NCI-H1092 treated with DMSO at 0.1 percent for 48 hours (cell line): ENCODE measurements around the gene XYLT1.

Experiments
- DNase-seq: peaks from one replicate; lab custom pipeline; 2025; lab: John Stamatoyannopoulos, UW

The XYLT1 gene

GRCh38 chr16:17286443-17286842 is 184.3 kb downstream of the XYLT1 start:
- no peak for DNase-seq

DNA sequence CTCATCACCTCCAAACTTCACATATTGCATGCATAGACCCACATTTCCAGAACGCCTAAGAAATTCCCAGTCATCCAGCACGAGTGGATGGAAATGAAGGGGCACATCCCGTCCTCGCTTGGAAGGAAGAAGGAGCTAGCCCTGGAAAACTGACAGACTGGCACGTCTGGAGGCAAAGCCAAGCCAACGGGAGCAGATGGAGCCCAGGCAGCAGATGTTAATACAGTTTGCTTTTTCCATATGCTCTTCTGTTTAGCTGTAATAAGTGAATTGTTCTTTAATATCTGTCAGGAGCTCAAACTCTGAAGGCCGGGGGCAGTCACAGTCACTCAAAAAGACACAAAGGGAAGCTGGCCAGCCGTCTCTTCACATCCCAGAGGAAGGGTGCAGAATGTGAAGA is 187.7 kb downstream of the XYLT1 start:
- no peak for DNase-seq

- DNase-seq = no peak
These were observed 188.5 kb downstream of the XYLT1 start for GRCh38 chr16:17282247-17282646.

GRCh38 chr16:17281052-17281451 is 189.7 kb downstream of the XYLT1 start:
- no peak for DNase-seq

DNA sequence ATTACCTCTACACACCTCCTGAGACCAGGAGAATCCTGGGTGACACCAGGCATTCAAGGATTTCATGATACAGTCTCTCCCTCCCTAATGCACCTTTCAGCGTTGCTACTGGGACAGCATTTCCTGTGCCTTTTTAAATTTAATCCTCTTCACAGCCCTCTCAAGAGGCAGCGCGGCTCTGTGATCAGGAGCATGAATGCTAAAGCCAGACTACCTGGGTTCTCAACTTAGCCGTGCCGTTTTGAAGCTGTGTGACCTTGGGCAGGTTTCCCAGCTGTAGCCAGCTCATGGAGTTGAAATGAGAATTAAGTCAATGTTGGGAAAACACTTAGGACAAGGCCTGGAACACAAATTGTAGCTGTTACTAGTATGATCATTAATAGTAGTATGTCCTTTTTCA is 191.8 kb downstream of the XYLT1 start:
- no peak for DNase-seq

GRCh38 chr16:17277981-17278381 is 192.8 kb downstream of the XYLT1 start:
- peak; percentile 18 for DNase-seq

GRCh38 chr16:17276610-17277009 is 194.2 kb downstream of the XYLT1 start:
- DNase-seq = no peak

GRCh38 chr16:17276010-17276530 is 194.7 kb downstream of the XYLT1 start:
- DNase-seq = no peak

DNA sequence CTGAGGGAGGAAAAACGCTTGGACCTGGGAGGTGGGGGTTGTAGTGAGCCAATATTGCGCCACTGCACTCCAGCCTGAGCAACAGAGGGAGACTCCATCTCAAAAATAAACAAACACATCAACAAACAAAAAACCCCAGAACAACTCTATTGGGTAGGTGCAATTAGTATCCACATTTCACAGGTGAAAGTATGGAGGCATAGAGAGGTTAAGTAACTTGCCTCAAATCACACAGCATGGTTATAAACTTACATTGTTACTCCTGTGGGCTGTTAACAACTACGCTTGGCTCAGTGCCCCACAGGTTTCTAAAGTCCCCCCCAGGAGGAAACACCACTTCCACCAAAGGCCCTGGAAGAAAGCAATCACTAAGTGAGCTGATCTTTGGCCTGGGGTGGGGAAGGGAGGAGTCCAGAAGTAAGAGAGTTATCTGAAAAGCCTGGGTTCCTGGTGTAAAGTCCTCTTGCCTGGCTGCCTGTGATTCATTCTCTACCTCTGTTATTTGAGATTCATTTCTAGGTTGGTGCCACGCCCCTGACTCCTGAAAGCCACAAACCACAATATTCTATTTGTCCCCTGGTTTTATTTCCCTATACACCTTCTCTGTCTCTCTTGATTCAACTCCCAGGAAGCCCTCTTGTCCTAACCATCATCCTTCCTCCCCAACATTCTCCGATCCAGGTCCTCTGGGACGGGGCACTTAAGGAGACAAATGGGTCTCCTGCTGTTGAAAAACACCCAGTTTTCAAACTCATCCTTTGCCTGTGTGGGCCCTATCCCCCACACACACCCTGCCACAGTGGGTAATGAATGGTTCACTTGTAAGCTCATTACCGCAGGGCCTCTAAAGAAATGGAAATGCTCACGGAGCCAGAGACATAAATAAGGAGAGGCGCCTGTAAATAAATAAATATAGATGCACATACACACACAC is 195.4 kb downstream of the XYLT1 start:
- no peak for DNase-seq

- no peak for DNase-seq
These were observed 197.6 kb downstream of the XYLT1 start for GRCh38 chr16:17273142-17273561.

DNA sequence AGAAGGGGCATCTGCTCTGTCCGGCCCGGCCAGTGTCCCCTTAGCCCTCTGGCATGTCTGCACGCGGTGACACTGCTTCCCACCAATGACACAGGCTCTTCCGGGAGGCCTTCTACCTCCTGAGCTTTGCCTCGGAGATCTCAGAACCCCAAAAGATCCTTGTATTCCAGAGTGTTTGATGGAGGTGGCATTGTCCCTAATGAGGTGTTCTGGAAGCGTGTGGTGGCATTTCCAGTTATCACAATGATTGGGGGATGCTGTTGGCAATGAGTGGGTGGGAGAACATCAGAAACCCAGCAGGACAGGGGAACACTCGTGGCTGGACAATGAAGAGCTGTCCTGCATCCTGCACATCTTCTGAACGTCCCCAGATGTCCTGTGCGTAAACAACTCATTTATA is 198.0 kb downstream of the XYLT1 start:
- no peak for DNase-seq

GRCh38 chr16:17271687-17272086 is 199.1 kb downstream of the XYLT1 start:
- DNase-seq = peak; percentile 73

DNA sequence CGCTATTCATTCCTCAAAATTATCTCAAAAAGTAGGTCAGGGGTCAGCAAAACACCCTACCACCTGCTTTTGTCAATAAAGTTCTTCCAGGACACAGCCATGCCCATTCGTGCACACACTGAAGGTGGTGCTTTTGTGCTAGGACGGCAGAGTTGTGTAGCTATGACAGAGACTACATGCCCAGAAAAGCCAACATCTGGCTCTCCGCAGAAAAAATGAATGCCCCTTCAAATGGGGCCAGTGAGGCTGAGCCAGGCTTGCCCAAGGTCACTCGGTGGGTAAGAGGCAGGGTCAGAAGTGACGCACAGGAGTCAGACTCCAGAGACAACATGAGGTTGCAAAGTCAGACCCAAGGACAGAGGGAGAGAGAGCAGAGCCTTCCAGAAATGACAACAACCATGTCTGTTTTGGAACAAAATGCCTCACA is 200.1 kb downstream of the XYLT1 start:
- DNase-seq = peak; percentile 52

DNA sequence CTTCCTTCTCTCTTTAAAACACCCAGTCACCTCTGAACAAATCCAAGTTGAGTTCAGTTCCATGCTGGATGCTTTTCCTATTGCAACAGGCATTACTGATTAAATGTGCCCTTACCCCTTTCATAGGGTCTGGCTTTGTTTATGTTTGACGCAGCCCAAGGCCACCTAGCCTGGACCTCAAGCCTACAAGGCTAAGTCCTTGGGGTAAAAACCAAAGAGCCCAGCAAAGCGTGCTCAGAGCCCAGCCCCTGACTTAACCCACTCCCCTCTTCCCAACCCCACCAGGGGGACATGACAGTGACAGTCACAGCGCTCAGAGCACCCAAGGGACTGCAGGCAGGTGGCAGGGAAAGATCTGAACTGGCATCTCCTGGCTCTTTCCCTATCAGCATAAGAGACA is 200.6 kb downstream of the XYLT1 start:
- peak; percentile 52 for DNase-seq

DNA sequence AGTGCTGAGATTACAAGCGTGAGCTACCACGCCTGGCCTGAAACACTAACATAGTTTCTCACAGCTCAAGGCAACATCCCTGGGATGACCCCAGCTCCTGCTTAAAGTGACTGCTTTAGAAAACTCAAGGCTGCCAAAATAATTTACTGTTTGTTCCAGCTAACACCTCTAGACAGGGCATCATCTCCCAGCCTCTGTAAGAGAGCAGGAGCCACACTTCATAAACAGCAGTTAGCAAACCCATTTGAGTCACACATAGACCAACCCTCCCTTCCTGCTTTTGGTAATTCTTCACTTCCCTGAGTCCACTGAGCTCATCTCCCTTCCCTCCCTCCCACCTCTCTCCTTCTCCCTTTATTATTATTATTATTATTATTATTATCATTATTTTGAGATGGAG is 201.3 kb downstream of the XYLT1 start:
- DNase-seq = no peak

DNA sequence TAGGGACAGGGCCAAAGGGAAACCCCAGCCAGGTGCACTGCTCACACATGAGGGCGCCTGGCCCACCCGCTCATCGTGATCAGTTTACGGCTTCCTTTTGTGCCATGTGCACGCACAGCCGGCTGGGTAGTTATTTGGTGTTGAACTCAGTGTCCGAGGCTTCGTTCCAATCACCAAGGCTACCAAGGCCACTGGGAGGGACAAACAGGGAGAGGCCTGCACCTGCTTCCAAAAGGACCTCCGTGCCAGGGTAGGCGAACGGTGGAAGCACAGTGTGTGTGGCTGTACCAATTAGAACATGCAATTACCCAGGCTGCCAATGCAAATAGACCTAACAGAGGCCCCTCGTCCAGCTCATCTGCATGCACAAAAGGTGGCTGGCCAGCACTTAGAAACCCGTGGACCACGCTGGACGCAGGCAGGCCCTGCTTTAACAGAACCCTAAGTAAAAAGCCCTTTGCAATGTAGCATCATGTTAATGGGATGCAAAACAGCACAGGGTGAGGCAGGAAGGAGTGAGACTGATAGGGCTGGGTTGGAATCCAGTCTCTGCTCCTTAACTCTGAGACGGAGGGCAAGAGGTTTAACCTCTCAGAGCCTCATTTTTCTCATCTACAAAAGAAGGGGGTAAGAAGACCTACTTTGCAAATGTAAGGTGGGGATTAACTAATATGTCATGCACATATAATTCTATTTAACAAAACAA is 204.0 kb downstream of the XYLT1 start:
- peak; percentile 95 for DNase-seq

GRCh38 chr16:17265154-17265553 is 205.6 kb downstream of the XYLT1 start:
- DNase-seq = peak; percentile 8

GRCh38 chr16:17261197-17261858 is 209.4 kb downstream of the XYLT1 start:
- no peak for DNase-seq

DNA sequence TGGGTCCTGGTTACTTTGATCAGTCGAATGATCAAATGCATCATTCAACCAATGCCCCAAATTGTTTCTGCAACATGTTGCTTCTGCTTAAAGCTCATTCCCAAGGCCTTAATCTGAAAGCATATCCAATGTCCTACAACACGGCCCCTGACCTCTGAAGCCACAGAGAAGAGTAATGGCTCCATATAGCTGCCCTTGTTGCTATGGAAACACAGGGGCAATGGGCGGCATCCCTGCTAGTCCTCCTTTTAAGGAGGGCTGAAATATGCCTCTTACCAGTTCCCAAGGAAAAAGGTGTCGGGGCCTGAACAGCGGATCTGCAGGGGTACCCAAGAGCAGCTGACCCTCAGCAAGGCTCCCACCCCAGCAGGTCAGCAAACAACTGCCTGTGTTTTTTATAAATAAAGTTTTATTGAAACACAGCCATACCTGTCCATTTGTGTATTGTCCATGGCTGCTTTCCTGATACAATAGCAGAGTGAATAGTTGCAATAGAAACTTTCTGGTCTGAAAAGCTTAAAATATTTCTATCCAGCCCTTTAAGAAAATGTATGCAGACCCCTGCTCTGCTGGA is 210.4 kb downstream of the XYLT1 start:
- DNase-seq = no peak

- no peak for DNase-seq
These were observed 210.9 kb downstream of the XYLT1 start for GRCh38 chr16:17259751-17260270.

DNA sequence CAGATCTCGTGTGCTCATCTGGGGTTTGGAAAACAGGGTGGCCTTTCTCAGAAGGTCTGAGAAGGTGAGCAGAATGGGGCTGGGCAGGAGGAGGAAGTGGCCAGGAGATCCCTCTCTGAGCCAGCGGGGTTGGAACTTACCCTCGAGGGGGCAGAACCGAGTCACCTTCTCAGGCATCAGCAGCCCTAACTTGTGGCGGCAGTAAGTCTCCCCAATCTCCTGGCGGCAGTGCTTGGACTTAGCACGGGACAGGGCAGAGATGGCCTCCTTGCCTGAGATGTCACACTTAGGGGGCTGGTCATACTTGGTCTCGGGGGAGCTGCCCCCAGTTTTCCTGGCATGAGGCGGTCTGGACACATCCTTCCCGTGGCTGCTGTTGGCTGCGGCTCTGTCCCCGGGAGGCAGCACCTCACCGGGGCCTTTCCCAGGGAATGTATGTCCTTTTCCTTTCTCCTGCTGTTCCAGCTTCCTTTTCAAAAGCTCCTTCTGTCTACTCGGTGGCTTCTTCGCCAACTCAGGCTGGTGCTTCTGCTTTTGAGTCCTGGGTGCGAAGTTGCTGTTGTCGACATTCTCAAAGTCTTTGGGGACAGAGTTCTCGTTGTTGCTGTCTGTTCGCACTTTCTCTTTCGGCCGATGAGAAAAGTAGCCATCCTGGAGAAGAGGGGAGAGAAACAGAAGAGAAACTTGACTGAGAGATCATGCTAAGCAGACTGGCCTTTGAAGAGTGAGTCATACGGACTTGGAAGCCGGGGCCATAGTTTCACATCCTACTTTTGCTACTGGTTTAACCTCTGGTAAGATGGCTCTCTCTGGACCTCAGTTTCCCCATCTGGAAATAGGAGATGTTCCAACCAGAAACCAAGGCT is 211.7 kb downstream of the XYLT1 start:
- no peak for DNase-seq
